Small intestine (tissue), 7 donors: ENCODE measurements around the gene STXBP1. TPM values are rescaled to one million over a fixed set of nuclear protein-coding genes. Genes with fewer than 3 reads are reported as not detected.

Source experiments
- DNase-seq, 2 donors: peaks; one replicate each; pipeline versions ENCODE4 v3.0.0 to v3.0.0-alpha.2; 2013
- FAIRE-seq: peaks from 2 replicates; lab custom pipeline; 2012; peaks lifted over from hg19 to GRCh38; lab: Jason Lieb, UNC
- H3K27ac ChIP-seq, 3 donors: one replicate each; pipeline ENCODE4 v1.5.1; 2013; ENCODE audit warnings: low read length in 2 of 3, mild to moderate bottlenecking in 2 of 3, control low read depth in 1 of 3, inconsistent platforms in 1 of 3, low read depth in 1 of 3, moderate library complexity in 1 of 3
- H3K27me3 ChIP-seq, 3 donors: one replicate each; pipeline ENCODE4 v1.6.1; 2013; ENCODE audit warnings: low read length in 3 of 3, inconsistent platforms in 1 of 3; ENCODE audit not compliant: control insufficient read depth in 3 of 3, insufficient read depth in 3 of 3
- H3K36me3 ChIP-seq, 3 donors: one replicate each; pipeline ENCODE4 v1.6.1; 2013; ENCODE audit warnings: low read length in 3 of 3, inconsistent platforms in 1 of 3, low read depth in 1 of 3, mild to moderate bottlenecking in 1 of 3, moderate library complexity in 1 of 3; ENCODE audit not compliant: control insufficient read depth in 3 of 3, insufficient read depth in 2 of 3
- H3K4me1 ChIP-seq, 3 donors: one replicate each; pipeline ENCODE4 v1.6.1; 2013; ENCODE audit warnings: low read length in 2 of 3, inconsistent platforms in 1 of 3, low read depth in 1 of 3, mild to moderate bottlenecking in 1 of 3, moderate library complexity in 1 of 3; ENCODE audit not compliant: control insufficient read depth in 3 of 3, insufficient read depth in 2 of 3
- H3K4me3 ChIP-seq, 3 donors: one replicate each; pipeline ENCODE4 v1.5.1; 2013; ENCODE audit warnings: low read length in 3 of 3, control low read depth in 1 of 3, inconsistent platforms in 1 of 3, low read depth in 1 of 3, mild to moderate bottlenecking in 1 of 3, moderate library complexity in 1 of 3
- H3K9me3 ChIP-seq, 2 donors: one replicate each; pipeline ENCODE4 v1.6.1; 2013; ENCODE audit warnings: low read depth in 1 of 2, low read length in 1 of 2; ENCODE audit not compliant: control insufficient read depth in 2 of 2, insufficient read depth in 1 of 2
- WGBS, 3 donors: extraction: QIAGEN DNeasy Blood & Tissue Kit; methylation state at CpG; one replicate each; pipeline ENCODE4 v1.1.7; 2013; 5-methylcytosine and 5-hydroxymethylcytosine counted together
- polyA plus RNA-seq, 4 donors: library from polyadenylated mRNA; stranded (reverse) in 3 of 4; unstranded in 1 of 4; fragments of 200-250 nt in 3 of 4; fragments of 120-200 nt in 1 of 4; gene quantifications; one replicate each; pipeline versions ENCODE4 v1.2.1 to v1.2.3, GENCODE V29; 2013
- donor health status: healthy with polysubstance abuse.
- donor health status: control.
- donor health status: control.
- donor health status: Bipolar disorder and iron deficiency.
- donor health status: healthy.

The STXBP1 gene
- polyA plus RNA-seq, 4 donors, result 0.89 to 16.4 (median 8.1) TPM

- DNase-seq (no peak), FAIRE-seq (no peak)
- Histone ChIP-seq H3K4me3 (no peak overlapping the region), H3K4me1 (peaks cover 0 to 10% (median 0%) of the 10 kb centered on the region in 3 donors), H3K9me3 (no peaks in the 10 kb centered on the region), H3K27me3 (no peaks in the 10 kb centered on the region), H3K27ac (no peak overlapping the region), H3K36me3 (peaks cover 0 to 12% (median 0%) of the 10 kb centered on the region in 3 donors)
- 91 to 92% (median 92%) methylated on average over 11 of the region's 11 CpGs for WGBS, 3 donors
These were observed 100.3 kb downstream of the STXBP1 start for GRCh38 chr9:127712371-127712770.

- Histone ChIP-seq H3K36me3 (peaks cover 0 to 12% (median 0%) of the 10 kb centered on the region in 3 donors), H3K4me1 (peaks cover 0 to 10% (median 0%) of the 10 kb centered on the region in 3 donors), H3K9me3 (no peaks in the 10 kb centered on the region), H3K4me3 (no peak overlapping the region), H3K27me3 (no peaks in the 10 kb centered on the region), H3K27ac (no peak overlapping the region)
- DNase-seq (no peak), FAIRE-seq (no peak)
- 93 to 96% (median 96%) methylated on average over 10 of the region's 10 CpGs for WGBS, 3 donors
These were observed 100.8 kb downstream of the STXBP1 start for GRCh38 chr9:127712867-127713266.

GRCh38 chr9:127714020-127714750 is 102.1 kb downstream of the STXBP1 start:
- DNase-seq, result no peak
- Histone ChIP-seq H3K36me3 (peaks cover 0 to 12% (median 0%) of the 10 kb centered on the region in 3 donors), H3K9me3 (no peaks in the 10 kb centered on the region), H3K27ac (no peak overlapping the region), H3K4me3 (peak overlapping the region in 1 of 3 donors; percentile 14), H3K27me3 (no peaks in the 10 kb centered on the region), H3K4me1 (peaks cover 0 to 10% (median 0%) of the 10 kb centered on the region in 3 donors)
- FAIRE-seq, result no peak
- WGBS, 3 donors, result 78 to 81% (median 79%) methylated on average over 19 of the region's 19 CpGs

- FAIRE-seq, result no peak
- H3K4me3 ChIP-seq, result peak overlapping the region; percentile 66 to 71 (median 67)
- H3K27me3 ChIP-seq, result no peaks in the 10 kb centered on the region
- H3K27ac ChIP-seq, result peak overlapping the region in 2 of 3 donors; percentile 2 to 59
- H3K4me1 ChIP-seq, result peaks cover 0 to 10% (median 0%) of the 10 kb centered on the region in 3 donors
- H3K36me3 ChIP-seq, result peaks cover 0 to 12% (median 0%) of the 10 kb centered on the region in 3 donors
- WGBS, 3 donors, result 0 to 1% (median 0%) methylated on average over 17 to 44 of the region's 44 CpGs
- no peaks in the 10 kb centered on the region for H3K9me3 ChIP-seq
- DNase-seq, result peak; percentile 36 to 53
These were observed 102.9 kb downstream of the STXBP1 start for GRCh38 chr9:127714951-127715469.

GRCh38 chr9:127715470-127716337 is 103.6 kb downstream of the STXBP1 start, which contains the start of the genes PTRH1 and TTC16:
TSS of gene PTRH1 (minus strand) at chr9:127715663. CDS start at chr9:127715639, 24 bp downstream.
TSS of gene TTC16 (plus strand) at chr9:127716079. CDS start at chr9:127716146, 67 bp downstream.
- H3K36me3 ChIP-seq, result peaks cover 0 to 9% (median 0%) of the 10 kb centered on the region in 3 donors
- H3K4me1 ChIP-seq, result peaks cover 0 to 10% (median 0%) of the 10 kb centered on the region in 3 donors
- FAIRE-seq (no peak), DNase-seq (peak; percentile 96 to 98)
- H3K27ac ChIP-seq, result peak within 1 kb of the TSS; percentile 21 to 87 (median 45)
- no peaks in the 10 kb centered on the region for H3K9me3 ChIP-seq
- H3K4me3 ChIP-seq, result peak within 1 kb of the TSS; percentile 66 to 71 (median 67)
- WGBS, 3 donors, result 5 to 6% (median 5%) methylated on average over 64 to 65 of the region's 65 CpGs
- H3K27me3 ChIP-seq, result no peaks in the 10 kb centered on the region

- H3K27ac ChIP-seq, result peak overlapping the region in 1 of 3 donors; percentile 87
- DNase-seq (no peak), FAIRE-seq (no peak)
- no peaks in the 10 kb centered on the region for H3K27me3 ChIP-seq
- H3K36me3 ChIP-seq, result peaks cover 0 to 9% (median 0%) of the 10 kb centered on the region in 3 donors
- H3K9me3 ChIP-seq, result no peaks in the 10 kb centered on the region
- 80 to 85% (median 80%) methylated on average over 6 to 9 of the region's 9 CpGs for WGBS, 3 donors
- peak overlapping the region in 1 of 3 donors; percentile 67 for H3K4me3 ChIP-seq
- peaks cover 0 to 10% (median 0%) of the 10 kb centered on the region in 3 donors for H3K4me1 ChIP-seq
These were observed 104.3 kb downstream of the STXBP1 start for GRCh38 chr9:127716412-127716811.

- Histone ChIP-seq H3K9me3 (no peaks in the 10 kb centered on the region), H3K27me3 (no peaks in the 10 kb centered on the region), H3K27ac (no peak overlapping the region), H3K4me1 (peaks cover 0 to 10% (median 0%) of the 10 kb centered on the region in 3 donors), H3K4me3 (no peak overlapping the region), H3K36me3 (peaks cover 0 to 3% (median 0%) of the 10 kb centered on the region in 3 donors)
- FAIRE-seq (no peak), DNase-seq (no peak)
- 78 to 85% (median 85%) methylated on average over 5 of the region's 5 CpGs for WGBS, 3 donors
These were observed 105.7 kb downstream of the STXBP1 start for GRCh38 chr9:127717766-127718165.
